Neutrophil (primary cell): ENCODE measurements around the gene BAD.
A peak's percentile ranks its signal among the peaks of the same experiment; 100 is the strongest.

Source experiments
- H3K27ac ChIP-seq: fragments of 200-600 bp; sonication (generic); 2 replicates; pipeline ENCODE4 v1.5.1; 2016; ENCODE audit warnings: mild to moderate bottlenecking, moderate library complexity
- H3K27me3 ChIP-seq: fragments of 200-600 bp; sonication (generic); 2 replicates; pipeline ENCODE4 v1.6.0; 2016; ENCODE audit warnings: mild to moderate bottlenecking
- H3K36me3 ChIP-seq: fragments of 200-600 bp; sonication (generic); 2 replicates; pipeline ENCODE4 v1.5.1; 2017
- H3K4me1 ChIP-seq, 2 experiments: fragments of 200-600 bp in 1 of 2; sonication (generic) in 1 of 2; 1 replicate in 1 of 2; 2 replicates in 1 of 2; pipeline versions ENCODE4 v1.5.1 to v1.6.1; 2013 to 2016; ENCODE audit warnings: low read depth in 1 of 2, low read length in 1 of 2, mild to moderate bottlenecking in 1 of 2, moderate library complexity in 1 of 2; ENCODE audit not compliant: control insufficient read depth in 1 of 2, insufficient read depth in 1 of 2
- H3K4me3 ChIP-seq, 2 experiments: fragments of 200-600 bp in 1 of 2; sonication (generic) in 1 of 2; 1 replicate in 1 of 2; 2 replicates in 1 of 2; pipeline ENCODE4 v1.5.1; 2013 to 2016; ENCODE audit warnings: low read depth in 1 of 2, low read length in 1 of 2, mild to moderate bottlenecking in 1 of 2, moderate library complexity in 1 of 2
- H3K9me3 ChIP-seq: fragments of 200-600 bp; sonication (generic); 2 replicates; pipeline ENCODE4 v1.5.1; 2016
- TF ChIP-seq, protein P1 (sequence below): fragments of 200-600 bp; sonication (generic); IDR thresholded peaks from 2 replicates; pipeline ENCODE4 v1.5.1; 2016; ENCODE audit warnings: antibody characterized with exemption

The BAD gene

DNA sequence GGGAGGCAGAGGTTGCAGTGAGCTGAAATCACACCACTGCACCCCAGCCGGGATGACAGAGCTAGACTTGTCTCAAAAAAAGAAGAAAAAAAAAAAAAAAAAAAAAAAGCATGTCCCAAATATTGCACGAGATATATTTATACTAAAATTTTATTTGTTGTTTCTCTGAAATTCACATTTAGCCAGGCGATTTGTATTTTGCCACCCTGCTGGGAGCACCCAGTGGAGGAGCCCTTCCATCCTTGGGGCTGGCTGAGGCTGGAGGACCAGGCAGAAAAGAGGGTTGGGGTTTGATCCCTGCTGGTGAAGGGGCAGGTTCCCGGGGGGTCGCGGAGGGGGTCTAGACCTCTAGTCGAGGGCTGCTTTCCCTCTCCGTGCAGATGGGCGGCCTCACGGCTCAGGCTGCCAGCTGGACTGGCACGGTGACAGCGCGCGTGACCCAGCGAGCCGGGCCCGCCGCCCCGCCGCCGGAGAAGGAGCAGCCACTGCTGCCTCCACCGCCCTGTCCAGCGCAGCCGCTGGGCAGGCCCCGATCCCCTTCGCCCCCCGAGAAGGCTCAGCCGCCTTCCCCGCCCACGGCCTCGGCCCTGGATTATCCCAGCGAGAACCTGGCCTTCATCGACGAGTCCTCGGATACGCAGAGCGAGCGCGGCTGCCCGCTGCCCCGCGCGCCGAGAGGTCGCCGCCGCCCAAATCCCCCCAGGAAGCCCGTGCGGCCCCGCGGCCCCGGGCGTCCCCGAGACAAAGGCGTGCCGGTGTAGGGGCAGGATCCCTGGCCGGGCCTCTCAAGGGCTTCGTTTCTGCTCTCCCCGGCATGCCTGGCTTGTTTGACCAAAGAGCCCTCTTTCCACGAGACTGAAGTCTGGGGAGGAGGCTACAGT is 14.7 kb upstream of the BAD start:
- peaks cover 25 to 32% of the 10 kb centered on the region in 2 experiments for H3K4me1 ChIP-seq
- H3K36me3 ChIP-seq, result no peaks in the 10 kb centered on the region
- H3K4me3 ChIP-seq, result peak overlapping the region in 1 of 2 experiments; percentile 53
- TF ChIP-seq, protein P1, sequence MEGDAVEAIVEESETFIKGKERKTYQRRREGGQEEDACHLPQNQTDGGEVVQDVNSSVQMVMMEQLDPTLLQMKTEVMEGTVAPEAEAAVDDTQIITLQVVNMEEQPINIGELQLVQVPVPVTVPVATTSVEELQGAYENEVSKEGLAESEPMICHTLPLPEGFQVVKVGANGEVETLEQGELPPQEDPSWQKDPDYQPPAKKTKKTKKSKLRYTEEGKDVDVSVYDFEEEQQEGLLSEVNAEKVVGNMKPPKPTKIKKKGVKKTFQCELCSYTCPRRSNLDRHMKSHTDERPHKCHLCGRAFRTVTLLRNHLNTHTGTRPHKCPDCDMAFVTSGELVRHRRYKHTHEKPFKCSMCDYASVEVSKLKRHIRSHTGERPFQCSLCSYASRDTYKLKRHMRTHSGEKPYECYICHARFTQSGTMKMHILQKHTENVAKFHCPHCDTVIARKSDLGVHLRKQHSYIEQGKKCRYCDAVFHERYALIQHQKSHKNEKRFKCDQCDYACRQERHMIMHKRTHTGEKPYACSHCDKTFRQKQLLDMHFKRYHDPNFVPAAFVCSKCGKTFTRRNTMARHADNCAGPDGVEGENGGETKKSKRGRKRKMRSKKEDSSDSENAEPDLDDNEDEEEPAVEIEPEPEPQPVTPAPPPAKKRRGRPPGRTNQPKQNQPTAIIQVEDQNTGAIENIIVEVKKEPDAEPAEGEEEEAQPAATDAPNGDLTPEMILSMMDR, result no peak
- no peaks in the 10 kb centered on the region for H3K9me3 ChIP-seq
- peaks cover 86% of the 10 kb centered on the region for H3K27me3 ChIP-seq
- H3K27ac ChIP-seq, result no peak overlapping the region

DNA sequence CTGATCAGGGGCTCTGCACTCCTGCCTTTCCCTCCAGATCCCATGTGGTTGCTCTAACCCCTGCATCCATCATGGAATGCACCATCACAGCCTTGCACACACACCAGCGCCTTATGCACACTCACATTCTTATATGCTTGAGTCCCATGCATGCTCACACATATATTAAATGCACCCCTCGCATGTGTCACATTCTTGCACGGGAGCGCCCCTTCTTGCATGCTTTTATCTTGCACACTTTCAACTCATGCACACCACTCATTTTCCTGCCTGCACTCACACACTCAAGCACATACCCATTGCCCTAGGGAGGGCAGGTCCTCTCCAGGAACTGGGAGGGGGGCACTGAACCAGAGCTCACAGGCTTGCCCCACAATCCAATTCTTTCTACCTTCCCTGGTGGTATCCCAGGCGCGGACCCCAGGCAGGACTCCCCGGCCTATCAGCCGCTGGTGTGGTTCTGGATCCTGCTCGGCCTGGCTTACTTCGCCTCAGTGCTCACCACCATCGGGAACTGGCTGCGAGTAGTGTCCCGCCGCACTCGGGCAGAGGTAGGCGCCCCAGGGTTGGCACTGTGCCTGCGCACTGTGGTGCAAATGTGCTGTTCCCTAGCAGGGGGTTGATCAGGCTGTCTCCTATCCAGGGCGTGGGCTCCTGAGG is 13.4 kb upstream of the BAD start:
- no peaks in the 10 kb centered on the region for H3K9me3 ChIP-seq
- no peak overlapping the region for H3K27ac ChIP-seq
- peaks cover 20 to 27% of the 10 kb centered on the region in 2 experiments for H3K4me1 ChIP-seq
- TF ChIP-seq, protein P1, result no peak
- no peaks in the 10 kb centered on the region for H3K36me3 ChIP-seq
- peaks cover 95% of the 10 kb centered on the region for H3K27me3 ChIP-seq
- no peak overlapping the region for H3K4me3 ChIP-seq

DNA sequence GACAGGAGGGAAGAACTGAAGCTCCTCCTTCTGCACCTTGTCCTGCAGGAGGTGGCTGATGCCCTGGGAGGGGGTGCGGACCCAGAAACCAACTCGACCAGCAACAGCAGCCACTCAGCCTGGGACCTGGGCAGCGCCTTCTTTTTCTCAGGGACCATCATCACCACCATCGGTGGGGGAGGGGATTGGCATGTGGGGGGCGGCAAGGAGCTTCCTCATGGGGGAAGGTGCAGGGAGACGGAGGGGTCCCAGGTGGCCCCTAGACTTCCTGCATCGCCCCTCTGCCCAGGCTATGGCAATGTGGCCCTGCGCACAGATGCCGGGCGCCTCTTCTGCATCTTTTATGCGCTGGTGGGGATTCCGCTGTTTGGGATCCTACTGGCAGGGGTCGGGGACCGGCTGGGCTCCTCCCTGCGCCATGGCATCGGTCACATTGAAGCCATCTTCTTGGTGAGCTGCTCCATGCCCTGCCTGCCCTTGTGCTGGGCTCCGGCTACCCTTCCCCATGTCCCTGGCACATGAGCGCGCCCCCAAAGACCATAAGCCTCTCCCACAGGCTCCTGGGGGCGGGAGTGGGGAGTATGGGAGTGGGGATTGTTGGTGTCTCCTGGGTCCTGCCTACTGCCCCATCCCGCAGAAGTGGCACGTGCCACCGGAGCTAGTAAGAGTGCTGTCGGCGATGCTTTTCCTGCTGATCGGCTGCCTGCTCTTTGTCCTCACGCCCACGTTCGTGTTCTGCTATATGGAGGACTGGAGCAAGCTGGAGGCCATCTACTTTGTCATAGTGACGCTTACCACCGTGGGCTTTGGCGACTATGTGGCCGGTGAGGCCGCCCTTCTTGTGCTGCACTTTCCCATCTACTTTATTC is 12.6 kb upstream of the BAD start:
- H3K4me1 ChIP-seq, result peaks cover 20 to 34% of the 10 kb centered on the region in 2 experiments
- no peaks in the 10 kb centered on the region for H3K36me3 ChIP-seq
- TF ChIP-seq, protein P1, result no peak
- H3K27me3 ChIP-seq, result peaks cover 97% of the 10 kb centered on the region
- no peak overlapping the region for H3K4me3 ChIP-seq
- H3K27ac ChIP-seq, result no peak overlapping the region
- H3K9me3 ChIP-seq, result no peaks in the 10 kb centered on the region

DNA sequence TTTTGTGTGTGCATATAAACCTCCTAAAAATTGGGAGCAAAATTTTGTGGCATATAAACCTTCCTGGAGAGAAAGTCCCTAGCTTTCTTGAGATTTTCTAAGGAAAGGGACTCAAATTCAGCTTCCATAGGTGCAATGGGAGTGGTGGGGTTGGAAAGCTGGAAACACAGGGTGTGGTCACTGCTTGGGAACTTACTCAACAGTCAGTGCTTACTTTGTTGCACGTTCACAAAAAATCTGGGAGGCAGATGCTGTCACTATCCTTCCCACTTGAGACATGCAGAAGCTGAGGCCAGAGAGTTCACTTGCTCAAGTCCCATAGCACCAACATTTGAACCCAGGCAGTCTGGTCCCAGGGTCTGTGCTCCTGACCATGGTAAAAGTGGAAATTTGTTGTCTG is 11.8 kb upstream of the BAD start:
- H3K9me3 ChIP-seq, result no peaks in the 10 kb centered on the region
- peaks cover 98% of the 10 kb centered on the region for H3K27me3 ChIP-seq
- TF ChIP-seq, protein P1, result no peak
- peaks cover 16 to 37% of the 10 kb centered on the region in 2 experiments for H3K4me1 ChIP-seq
- H3K36me3 ChIP-seq, result no peaks in the 10 kb centered on the region
- H3K4me3 ChIP-seq, result no peak overlapping the region
- H3K27ac ChIP-seq, result no peak overlapping the region

DNA sequence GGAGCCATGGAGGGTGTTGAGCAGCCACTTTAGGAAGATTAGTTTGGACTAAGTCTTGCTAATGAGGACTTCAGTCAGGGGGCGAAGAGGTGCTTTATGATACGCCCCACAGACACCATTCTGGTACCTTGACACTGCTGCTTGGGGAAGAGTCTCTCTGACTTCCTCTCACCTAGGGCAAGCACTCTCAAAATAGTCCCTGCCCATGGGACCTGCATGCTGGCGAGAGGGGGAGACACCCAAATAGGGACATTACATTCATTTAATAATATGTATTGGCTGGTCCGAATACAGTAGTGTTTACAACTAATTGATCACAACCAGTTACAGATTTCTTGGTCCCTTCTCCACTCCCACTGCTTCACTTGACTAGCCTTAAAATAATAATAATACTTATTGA is 11.3 kb upstream of the BAD start:
- Histone ChIP-seq H3K4me3 (no peak overlapping the region), H3K9me3 (no peaks in the 10 kb centered on the region), H3K27ac (no peak overlapping the region), H3K4me1 (peaks cover 14 to 38% of the 10 kb centered on the region in 2 experiments), H3K27me3 (peaks cover 100% of the 10 kb centered on the region), H3K36me3 (no peaks in the 10 kb centered on the region)
- TF ChIP-seq, protein P1, result no peak
